ENCODE measurements around the gene HMGN1. TPM values are rescaled to one million over a fixed set of nuclear protein-coding genes. Genes with fewer than 3 reads are reported as not detected.

Gene HMGN1
- total RNA-seq, 1 donor from 2014 or later: 362 TPM

DNA sequence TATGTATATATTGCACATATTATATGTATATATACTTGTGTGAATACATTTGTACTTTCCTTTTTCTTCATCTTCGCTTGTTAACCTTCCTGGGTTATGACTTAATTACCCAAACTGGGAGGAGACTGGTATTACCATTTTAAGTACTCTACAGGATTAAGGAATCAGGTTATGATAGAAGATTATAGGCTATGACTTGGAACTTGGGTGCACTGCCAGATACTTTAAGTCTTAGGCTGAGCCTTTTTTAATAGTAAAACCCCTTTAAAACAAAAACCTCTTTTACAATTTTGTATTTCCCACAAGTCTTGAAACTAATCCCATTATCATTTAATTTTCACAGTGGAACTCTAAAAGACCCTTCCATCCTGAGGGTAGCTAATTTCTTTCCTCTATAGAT, 41.4 kb downstream of the HMGN1 start:
- H3K27me3 ChIP-seq (ENCODE audit: control insufficient read depth, insufficient read depth, low read length): no peaks in the 10 kb centered on the region
- FAIRE-seq (no peak), DNase-seq (ENCODE audit: low read depth) (no peak)
- TF ChIP-seq, protein P1, sequence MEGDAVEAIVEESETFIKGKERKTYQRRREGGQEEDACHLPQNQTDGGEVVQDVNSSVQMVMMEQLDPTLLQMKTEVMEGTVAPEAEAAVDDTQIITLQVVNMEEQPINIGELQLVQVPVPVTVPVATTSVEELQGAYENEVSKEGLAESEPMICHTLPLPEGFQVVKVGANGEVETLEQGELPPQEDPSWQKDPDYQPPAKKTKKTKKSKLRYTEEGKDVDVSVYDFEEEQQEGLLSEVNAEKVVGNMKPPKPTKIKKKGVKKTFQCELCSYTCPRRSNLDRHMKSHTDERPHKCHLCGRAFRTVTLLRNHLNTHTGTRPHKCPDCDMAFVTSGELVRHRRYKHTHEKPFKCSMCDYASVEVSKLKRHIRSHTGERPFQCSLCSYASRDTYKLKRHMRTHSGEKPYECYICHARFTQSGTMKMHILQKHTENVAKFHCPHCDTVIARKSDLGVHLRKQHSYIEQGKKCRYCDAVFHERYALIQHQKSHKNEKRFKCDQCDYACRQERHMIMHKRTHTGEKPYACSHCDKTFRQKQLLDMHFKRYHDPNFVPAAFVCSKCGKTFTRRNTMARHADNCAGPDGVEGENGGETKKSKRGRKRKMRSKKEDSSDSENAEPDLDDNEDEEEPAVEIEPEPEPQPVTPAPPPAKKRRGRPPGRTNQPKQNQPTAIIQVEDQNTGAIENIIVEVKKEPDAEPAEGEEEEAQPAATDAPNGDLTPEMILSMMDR (IDR thresholded peaks at IDR 0.05; ENCODE audit: insufficient read depth, low read length, severe bottlenecking): no peak
- peaks cover 10% of the 10 kb centered on the region for H3K36me3 ChIP-seq (ENCODE audit: control insufficient read depth, insufficient read depth, low read length)
- no peak overlapping the region for H3K4me3 ChIP-seq (ENCODE audit: low read depth, low read length)

DNA sequence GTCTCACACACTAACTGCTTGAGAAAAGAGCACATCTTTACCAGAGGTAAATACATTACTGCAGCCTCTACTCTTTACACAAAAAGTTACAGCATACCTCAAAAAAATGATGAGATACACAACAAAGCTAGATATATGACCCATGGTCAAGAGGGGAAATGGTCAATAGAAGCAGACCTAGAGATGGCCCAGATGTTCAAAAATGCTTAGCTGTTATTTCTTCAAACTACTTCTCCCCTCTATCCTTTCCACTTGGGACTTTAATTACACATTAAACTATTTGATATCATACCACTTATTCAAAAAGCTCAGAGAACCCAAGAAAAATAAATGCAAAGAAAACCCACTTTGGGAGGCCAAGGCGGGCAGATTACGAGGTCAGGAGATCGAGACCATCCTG, 48.3 kb downstream of the HMGN1 start:
- Histone ChIP-seq H3K27me3 (ENCODE audit: control insufficient read depth, insufficient read depth, low read length) (no peaks in the 10 kb centered on the region), H3K4me3 (ENCODE audit: low read depth, low read length) (no peak overlapping the region), H3K36me3 (ENCODE audit: control insufficient read depth, insufficient read depth, low read length) (peaks cover 9% of the 10 kb centered on the region)
- FAIRE-seq: no peak
- TF ChIP-seq, protein P1 (IDR thresholded peaks at IDR 0.05; ENCODE audit: insufficient read depth, low read length, severe bottlenecking): no peak
- DNase-seq (ENCODE audit: low read depth): no peak

DNA sequence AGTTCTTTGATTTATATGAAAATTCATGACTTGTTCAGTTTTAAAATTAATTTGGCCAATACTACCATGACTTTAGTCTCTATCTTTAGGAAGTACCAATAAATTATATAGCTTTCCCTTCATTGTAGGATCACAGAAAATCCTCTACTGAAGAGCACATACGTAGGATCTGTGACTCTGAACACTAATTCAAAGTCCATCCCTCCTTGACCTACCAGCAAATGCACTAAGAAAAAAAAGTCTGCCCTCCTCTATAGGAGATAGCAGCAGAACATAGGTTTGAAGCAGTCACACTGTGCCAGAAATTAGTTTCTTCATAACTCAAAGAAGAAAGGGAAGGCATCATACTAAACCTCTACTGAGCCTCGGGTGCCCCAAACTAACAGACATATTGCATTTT, 52.0 kb downstream of the HMGN1 start:
- FAIRE-seq: no peak

More for the DNA sequence above, 52.0 kb downstream of the HMGN1 start:
- peaks cover 11% of the 10 kb centered on the region for H3K36me3 ChIP-seq (ENCODE audit: control insufficient read depth, insufficient read depth, low read length)
- DNase-seq (ENCODE audit: low read depth): no peak
- no peaks in the 10 kb centered on the region for H3K27me3 ChIP-seq (ENCODE audit: control insufficient read depth, insufficient read depth, low read length)
- TF ChIP-seq, protein P1 (IDR thresholded peaks at IDR 0.05; ENCODE audit: insufficient read depth, low read length, severe bottlenecking): no peak
- no peak overlapping the region for H3K4me3 ChIP-seq (ENCODE audit: low read depth, low read length)

Other genes starting within 250 kb of the HMGN1 start
- 57.1 and 61.3 TPM in 2 replicates for gene PSMG1, start 165.6 kb downstream of the HMGN1 start, total RNA-seq
- 70.5 and 71.6 TPM in 2 replicates for gene BRWD1, start 35.5 kb downstream of the HMGN1 start, total RNA-seq
- gene LCA5L, start 96.7 kb upstream of the HMGN1 start, total RNA-seq: 0.53 and 3.2 TPM in 2 replicates
- 5.0 and 13.7 TPM in 2 replicates for gene SH3BGR, start 102.9 kb upstream of the HMGN1 start, total RNA-seq